Thyroid gland (tissue), 4 donors: ENCODE measurements around the gene KLF3. TPM values are rescaled to one million over a fixed set of nuclear protein-coding genes. Genes with fewer than 3 reads are reported as not detected.

ENCODE experiments used
- DNase-seq, 2 donors: peaks; one replicate each; pipeline ENCODE4 v3.0.0-alpha.2; 2019
- H3K27ac ChIP-seq, 3 donors: fragments of 200-600 bp; sonication (generic); 1 replicate in 2 of 3; 2 replicates in 1 of 3; pipeline ENCODE4 v1.5.1; 2016 to 2019; ENCODE audit warnings: mild to moderate bottlenecking in 1 of 3, moderate library complexity in 1 of 3
- H3K27me3 ChIP-seq: fragments of 200-600 bp; sonication (generic); one replicate; pipeline ENCODE4 v1.5.1; 2019
- H3K36me3 ChIP-seq, 2 donors: fragments of 200-600 bp; sonication (generic); one replicate each; pipeline ENCODE4 v1.5.1; 2016 to 2019
- H3K4me1 ChIP-seq, 2 donors: fragments of 200-600 bp; sonication (generic); one replicate each; pipeline ENCODE4 v1.5.1; 2017 to 2019
- H3K4me3 ChIP-seq, 3 donors: fragments of 200-600 bp; sonication (generic); replicated peaks in 1 of 3; 1 replicate in 2 of 3; 2 replicates in 1 of 3; pipeline ENCODE4 v1.5.1; 2016; ENCODE audit warnings: mild to moderate bottlenecking in 1 of 3
- H3K9me3 ChIP-seq: fragments of 200-600 bp; sonication (generic); one replicate; pipeline ENCODE4 v1.5.1; 2017
- CTCF ChIP-seq, 6 experiments: fragments of 200-600 bp in 3 of 6; fragments of 450-650 bp in 3 of 6; sonication (generic) in 3 of 6; IDR thresholded peaks; one replicate each; pipeline ENCODE4 v1.5.1; 2016 to 2019; ENCODE audit warnings: antibody characterized with exemption in 6 of 6, mild to moderate bottlenecking in 2 of 6, inconsistent platforms in 1 of 6, moderate library complexity in 1 of 6
- POLR2A ChIP-seq, 2 donors: fragments of 450-650 bp; IDR thresholded peaks; one replicate each; pipeline ENCODE4 v1.6.1; 2017; ENCODE audit warnings: antibody characterized with exemption in 2 of 2, mild to moderate bottlenecking in 2 of 2, moderate library complexity in 1 of 2
- WGBS, 2 donors: methylation state at CpG; one replicate each; pipeline ENCODE4 v1.1.5; 2017; 5-methylcytosine and 5-hydroxymethylcytosine counted together
- intact Hi-C: fragments of 100-400 bp; cut with DNase I; formaldehyde crosslinking; loops from one replicate; pipeline ENCODE4 v1.15.1; 2023
- total RNA-seq, 4 donors: library from RNA; depleted of rRNA; stranded (reverse); fragments of >200 nt; gene quantifications; one replicate each; pipeline ENCODE4 v1.2.3, GENCODE V29; 2016

The KLF3 gene
- total RNA-seq, 4 donors from 2014 or later, result 60.4 to 71.2 (median 64.8) TPM

- H3K9me3 ChIP-seq, result no peaks in the 10 kb centered on the region
- no peaks in the 10 kb centered on the region for H3K36me3 ChIP-seq
- H3K27me3 ChIP-seq, result no peaks in the 10 kb centered on the region
- TF ChIP-seq CTCF (IDR thresholded peaks at IDR 0.05), result no peak
- TF ChIP-seq POLR2A (IDR thresholded peaks at IDR 0.05), result no peak
- intact Hi-C loops, result no loop called here
- peaks cover 72 to 75% of the 10 kb centered on the region in 2 donors for H3K4me1 ChIP-seq
- H3K27ac ChIP-seq, result peak overlapping the region; percentile 97 to 99 (median 99)
- WGBS, 2 donors, result 56 to 74% methylated on average over 3 of the region's 3 CpGs
- no peak overlapping the region for H3K4me3 ChIP-seq
- no peak for DNase-seq
Observed at GRCh38 chr4:38669208-38669607, 5.2 kb downstream of the KLF3 start.

- no peak overlapping the region for H3K4me3 ChIP-seq
- 70 to 71% methylated on average over 6 of the region's 6 CpGs for WGBS, 2 donors
- intact Hi-C loops, result loop anchor here (5.0 to 10.0 kb wide), 3 partner anchors 348 to 616 kb away; no protein-coding TSS in a partner anchor
- TF ChIP-seq CTCF (IDR thresholded peaks at IDR 0.05) (no peak), POLR2A (IDR thresholded peaks at IDR 0.05) (no peak)
- H3K36me3 ChIP-seq, result no peaks in the 10 kb centered on the region
- no peaks in the 10 kb centered on the region for H3K9me3 ChIP-seq
- H3K27ac ChIP-seq, result peak overlapping the region; percentile 73 to 97 (median 91)
- H3K27me3 ChIP-seq, result no peaks in the 10 kb centered on the region
- H3K4me1 ChIP-seq, result peaks cover 83 to 86% of the 10 kb centered on the region in 2 donors
- no peak for DNase-seq
Observed at GRCh38 chr4:38670109-38670901, 6.3 kb downstream of the KLF3 start.

GRCh38 chr4:38670939-38671591 lies 7.1 kb downstream of the KLF3 start:
- no peaks in the 10 kb centered on the region for H3K9me3 ChIP-seq
- DNase-seq, result peak in 1 of 2 donors; percentile 35
- no peaks in the 10 kb centered on the region for H3K27me3 ChIP-seq
- intact Hi-C loops, result loop anchor here (5.0 to 10.0 kb wide), 3 partner anchors 349 to 616 kb away; no protein-coding TSS in a partner anchor
- peaks cover 87 to 89% of the 10 kb centered on the region in 2 donors for H3K4me1 ChIP-seq
- TF ChIP-seq POLR2A (IDR thresholded peaks at IDR 0.05) (no peak), CTCF (IDR thresholded peaks at IDR 0.05) (no peak)
- peak overlapping the region; percentile 73 to 97 (median 91) for H3K27ac ChIP-seq
- H3K36me3 ChIP-seq, result no peaks in the 10 kb centered on the region
- 61 to 68% methylated on average over 10 of the region's 10 CpGs for WGBS, 2 donors
- H3K4me3 ChIP-seq, result no peak overlapping the region

- intact Hi-C loops, result loop anchor here (5.0 to 10.0 kb wide), 3 partner anchors 349 to 617 kb away; no protein-coding TSS in a partner anchor
- no peaks in the 10 kb centered on the region for H3K27me3 ChIP-seq
- no peak for TF ChIP-seq POLR2A (IDR thresholded peaks at IDR 0.05)
- no peak for TF ChIP-seq CTCF (IDR thresholded peaks at IDR 0.05)
- no peak overlapping the region for H3K4me3 ChIP-seq
- 62 to 73% methylated on average over 5 of the region's 5 CpGs for WGBS, 2 donors
- H3K9me3 ChIP-seq, result no peaks in the 10 kb centered on the region
- DNase-seq, result no peak
- peak overlapping the region; percentile 73 to 97 (median 91) for H3K27ac ChIP-seq
- peaks cover 85 to 93% of the 10 kb centered on the region in 2 donors for H3K4me1 ChIP-seq
- no peaks in the 10 kb centered on the region for H3K36me3 ChIP-seq
Observed at GRCh38 chr4:38671592-38671940, 7.6 kb downstream of the KLF3 start.

GRCh38 chr4:38672074-38672396 lies 8.0 kb downstream of the KLF3 start:
- intact Hi-C loops, result loop anchor here (5.0 to 10.0 kb wide), 3 partner anchors 350 to 617 kb away; no protein-coding TSS in a partner anchor
- Histone ChIP-seq H3K27me3 (no peaks in the 10 kb centered on the region), H3K36me3 (no peaks in the 10 kb centered on the region), H3K9me3 (no peaks in the 10 kb centered on the region), H3K4me1 (peaks cover 85 to 89% of the 10 kb centered on the region in 2 donors), H3K27ac (peak overlapping the region; percentile 73 to 97 (median 91)), H3K4me3 (no peak overlapping the region)
- DNase-seq, result peak; percentile 51 to 54
- no peak for TF ChIP-seq POLR2A (IDR thresholded peaks at IDR 0.05)
- TF ChIP-seq CTCF (IDR thresholded peaks at IDR 0.05), result no peak
- WGBS, 2 donors, result 53 to 56% methylated on average over 3 of the region's 3 CpGs
